ENCODE data around the gene PRDM16. TPM values are rescaled to one million over a fixed set of nuclear protein-coding genes. Genes with fewer than 3 reads are reported as not detected.
A peak's percentile ranks its signal among the peaks of the same experiment; 100 is the strongest.

Gene PRDM16
- total RNA-seq, 4 donors from 2014 or later, result 5.9 to 41.7 (median 11.2) TPM

- H3K36me3 ChIP-seq, result peaks cover 0 to 48% (median 0%) of the 10 kb centered on the region in 3 donors
- no peak for DNase-seq (ENCODE audit: low spot score in 2 of 2)
- H3K27me3 ChIP-seq, result no peaks in the 10 kb centered on the region
- H3K4me1 ChIP-seq, result peaks cover 0 to 10% (median 0%) of the 10 kb centered on the region in 4 donors
- H3K27ac ChIP-seq, result peak overlapping the region in 2 of 4 donors; percentile 36 to 69
- H3K4me3 ChIP-seq, result no peak overlapping the region
- 62 to 71% methylated on average over 19 of the region's 19 CpGs for WGBS, 2 donors
- no peak for TF ChIP-seq EP300 (IDR thresholded peaks at IDR 0.05)
- TF ChIP-seq CTCF (IDR thresholded peaks at IDR 0.05), result no peak
- TF ChIP-seq POLR2A (IDR thresholded peaks at IDR 0.05), result no peak
- H3K9me3 ChIP-seq, result no peaks in the 10 kb centered on the region
Observed at GRCh38 chr1:3409366-3410141, 340.6 kb downstream of the PRDM16 start.

DNA sequence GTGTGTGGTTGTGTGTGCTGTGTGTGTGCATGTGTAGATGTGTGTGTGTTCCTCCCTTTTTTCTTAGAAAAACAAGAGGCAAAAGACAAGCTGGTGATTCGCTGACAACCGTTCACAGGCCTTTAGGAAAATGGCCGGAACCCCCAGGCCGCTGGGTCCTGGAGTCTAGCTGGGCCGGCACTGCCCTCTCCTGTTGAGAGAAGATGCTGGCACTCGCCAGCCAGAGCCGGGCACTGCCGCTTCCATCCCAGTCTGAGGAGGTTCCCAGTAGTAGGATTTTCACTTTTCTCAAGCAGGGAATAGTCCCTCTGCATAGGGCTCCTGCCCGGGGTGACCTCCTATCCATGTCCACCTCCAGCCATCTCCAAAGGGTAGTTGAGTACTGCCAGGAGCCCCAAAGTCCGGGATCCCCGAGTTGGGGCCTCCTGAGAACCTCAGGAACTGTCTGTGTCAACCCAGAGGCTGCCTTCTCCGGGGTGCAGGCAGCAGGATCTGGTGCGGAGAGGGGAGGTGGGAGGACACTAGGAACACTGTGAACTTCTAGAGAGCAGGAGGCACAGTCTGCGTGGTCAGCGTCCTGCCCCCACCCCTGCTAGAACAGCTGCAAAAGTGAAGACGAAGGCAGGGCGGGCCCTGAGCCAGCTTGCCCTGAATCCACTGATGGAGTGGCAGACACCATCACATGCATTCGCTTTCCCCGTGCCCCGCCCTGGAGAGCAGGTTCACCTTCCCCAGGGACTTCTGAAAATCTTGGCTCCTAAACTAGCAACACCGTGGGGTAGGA is 341.3 kb downstream of the PRDM16 start:
- Histone ChIP-seq H3K27me3 (no peaks in the 10 kb centered on the region), H3K4me1 (peaks cover 0 to 17% (median 0%) of the 10 kb centered on the region in 4 donors), H3K4me3 (no peak overlapping the region), H3K9me3 (no peaks in the 10 kb centered on the region), H3K36me3 (peaks cover 0 to 40% (median 0%) of the 10 kb centered on the region in 3 donors), H3K27ac (peak overlapping the region in 3 of 4 donors; percentile 13 to 69 (median 67))
- DNase-seq (ENCODE audit: low spot score in 2 of 2), result peak; percentile 39 to 47
- WGBS, 2 donors, result 44 to 51% methylated on average over 21 of the region's 21 CpGs
- peak; percentile 63 to 85 (median 74) for TF ChIP-seq CTCF (IDR thresholded peaks at IDR 0.05)
- no peak for TF ChIP-seq POLR2A (IDR thresholded peaks at IDR 0.05)
- TF ChIP-seq EP300 (IDR thresholded peaks at IDR 0.05), result peak in 1 of 2 donors; percentile 22

DNA sequence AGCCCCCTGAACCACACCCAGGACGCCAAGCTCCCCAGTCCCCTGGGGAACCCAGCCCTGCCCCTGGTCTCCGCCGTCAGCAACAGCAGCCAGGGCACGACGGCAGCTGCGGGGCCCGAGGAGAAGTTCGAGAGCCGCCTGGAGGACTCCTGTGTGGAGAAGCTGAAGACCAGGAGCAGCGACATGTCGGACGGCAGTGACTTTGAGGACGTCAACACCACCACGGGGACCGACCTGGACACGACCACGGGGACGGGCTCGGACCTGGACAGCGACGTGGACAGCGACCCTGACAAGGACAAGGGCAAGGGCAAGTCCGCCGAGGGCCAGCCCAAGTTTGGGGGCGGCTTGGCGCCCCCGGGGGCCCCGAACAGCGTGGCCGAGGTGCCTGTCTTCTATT is 342.8 kb downstream of the PRDM16 start:
- Histone ChIP-seq H3K9me3 (peaks cover 0 to 9% (median 0%) of the 10 kb centered on the region in 4 donors), H3K4me3 (no peak overlapping the region), H3K27me3 (no peaks in the 10 kb centered on the region), H3K36me3 (peaks cover 0 to 40% (median 0%) of the 10 kb centered on the region in 3 donors), H3K4me1 (peaks cover 0 to 22% (median 0%) of the 10 kb centered on the region in 4 donors), H3K27ac (no peak overlapping the region)
- WGBS, 2 donors, result 86 to 88% methylated on average over 26 to 30 of the region's 30 CpGs
- TF ChIP-seq CTCF (IDR thresholded peaks at IDR 0.05) (no peak), EP300 (IDR thresholded peaks at IDR 0.05) (no peak), POLR2A (IDR thresholded peaks at IDR 0.05) (no peak)
- DNase-seq (ENCODE audit: low spot score in 2 of 2), result no peak

- Histone ChIP-seq H3K4me1 (peaks cover 0 to 22% (median 0%) of the 10 kb centered on the region in 4 donors), H3K36me3 (peaks cover 0 to 40% (median 0%) of the 10 kb centered on the region in 3 donors), H3K9me3 (peaks cover 0 to 13% (median 0%) of the 10 kb centered on the region in 4 donors), H3K27me3 (no peaks in the 10 kb centered on the region), H3K27ac (no peak overlapping the region), H3K4me3 (no peak overlapping the region)
- 89 to 92% methylated on average over 20 to 33 of the region's 33 CpGs for WGBS, 2 donors
- TF ChIP-seq POLR2A (IDR thresholded peaks at IDR 0.05) (no peak), CTCF (IDR thresholded peaks at IDR 0.05) (no peak), EP300 (IDR thresholded peaks at IDR 0.05) (no peak)
- no peak for DNase-seq (ENCODE audit: low spot score in 2 of 2)
Observed at GRCh38 chr1:3412376-3412775, 343.4 kb downstream of the PRDM16 start.
